HG03103 (cell line): ENCODE results near the gene ARFGAP1.

ENCODE experiments used
- ATAC-seq: cut with Tn5 transposase; IDR thresholded peaks from one replicate; pipeline ENCODE4 v1.9.1; 2021; ENCODE audit warnings: low read depth; ENCODE audit not compliant: unreplicated experiment

The ARFGAP1 gene

GRCh38 chr20:63289311-63290135 lies 16.9 kb downstream of the ARFGAP1 start:
- ATAC-seq = no peak

- no peak for ATAC-seq
These were observed 17.6 kb downstream of the ARFGAP1 start for GRCh38 chr20:63290136-63290676.

- ATAC-seq = no peak
These were observed 18.3 kb downstream of the ARFGAP1 start for GRCh38 chr20:63290677-63291472.

GRCh38 chr20:63291811-63292210 lies 19.2 kb downstream of the ARFGAP1 start:
- no peak for ATAC-seq

GRCh38 chr20:63292292-63292701 lies 19.7 kb downstream of the ARFGAP1 start:
- no peak for ATAC-seq

GRCh38 chr20:63292904-63293303 lies 20.3 kb downstream of the ARFGAP1 start, which contains the start of gene COL20A1:
TSS of gene COL20A1 (plus strand) at chr20:63293186. CDS start at chr20:63295108, 1,922 bp downstream.
- ATAC-seq = no peak

GRCh38 chr20:63293456-63293855 lies 20.8 kb downstream of the ARFGAP1 start:
- ATAC-seq = no peak

GRCh38 chr20:63293871-63294535 lies 21.4 kb downstream of the ARFGAP1 start:
- no peak for ATAC-seq

- ATAC-seq = no peak
These were observed 21.9 kb downstream of the ARFGAP1 start for GRCh38 chr20:63294536-63294900.

- ATAC-seq = no peak
These were observed 22.4 kb downstream of the ARFGAP1 start for GRCh38 chr20:63295018-63295417.

- ATAC-seq = no peak
These were observed 22.8 kb downstream of the ARFGAP1 start for GRCh38 chr20:63295422-63295821.

GRCh38 chr20:63295846-63296245 lies 23.2 kb downstream of the ARFGAP1 start:
- ATAC-seq = no peak

GRCh38 chr20:63296531-63297299 lies 24.1 kb downstream of the ARFGAP1 start:
- ATAC-seq = no peak

GRCh38 chr20:63297371-63297781 lies 24.8 kb downstream of the ARFGAP1 start:
- no peak for ATAC-seq

GRCh38 chr20:63297796-63298572 lies 25.4 kb downstream of the ARFGAP1 start:
- ATAC-seq = no peak

- ATAC-seq = no peak
These were observed 26.2 kb downstream of the ARFGAP1 start for GRCh38 chr20:63298731-63299312.

- ATAC-seq = no peak
These were observed 29.1 kb downstream of the ARFGAP1 start for GRCh38 chr20:63301671-63302070.

GRCh38 chr20:63303095-63303666 lies 30.6 kb downstream of the ARFGAP1 start:
- no peak for ATAC-seq

GRCh38 chr20:63305393-63305792 lies 32.8 kb downstream of the ARFGAP1 start:
- no peak for ATAC-seq
